T-helper 17 cell (primary cell): ENCODE data around the gene GNB2. TPM values are rescaled to one million over a fixed set of nuclear protein-coding genes. Genes with fewer than 3 reads are reported as not detected.
A peak's percentile ranks its signal among the peaks of the same experiment; 100 is the strongest.

Source experiments
- ATAC-seq: fragments of 150-1000 bp; cut with Tn5 transposase; 2 replicates; pipeline ENCODE4 v1.10.0; 2021; ENCODE audit warnings: mild to moderate bottlenecking, moderate library complexity
- DNase-seq, 3 donors: peaks; one replicate each; pipeline versions ENCODE4 v3.0.0 to v3.0.0-alpha.2; 2020 to 2021
- H3K9me3 ChIP-seq: one replicate; pipeline ENCODE4 v1.7.0; 2013; ENCODE audit warnings: low read length, mild to moderate bottlenecking; ENCODE audit not compliant: control insufficient read depth, poor library complexity, severe bottlenecking
- H3K27ac Mint-ChIP-seq: one replicate; pipeline ENCODE4 v1.8.0; 2022; ENCODE audit warnings: mild to moderate bottlenecking, moderate library complexity, mixed read lengths
- H3K27me3 Mint-ChIP-seq: one replicate; pipeline ENCODE4 v1.8.0; 2022; ENCODE audit warnings: mixed read lengths
- H3K36me3 Mint-ChIP-seq: one replicate; pipeline ENCODE4 v1.8.0; 2022; ENCODE audit warnings: low read depth, mixed read lengths
- H3K4me1 Mint-ChIP-seq: one replicate; pipeline ENCODE4 v1.8.0; 2022; ENCODE audit warnings: mild to moderate bottlenecking, mixed read lengths
- H3K4me3 Mint-ChIP-seq: one replicate; pipeline ENCODE4 v1.8.0; 2022; ENCODE audit warnings: mild to moderate bottlenecking, moderate library complexity, mixed read lengths
- total RNA-seq, 4 donors: library from RNA in 2 of 4; stranded (reverse) in 2 of 4; gene quantifications; one replicate each; pipeline ENCODE4 v1.2.3 and lab custom pipeline; 2022 to 2026

The GNB2 gene
- total RNA-seq, 2 donors from 2014 or later: 140 to 161 TPM

DNA sequence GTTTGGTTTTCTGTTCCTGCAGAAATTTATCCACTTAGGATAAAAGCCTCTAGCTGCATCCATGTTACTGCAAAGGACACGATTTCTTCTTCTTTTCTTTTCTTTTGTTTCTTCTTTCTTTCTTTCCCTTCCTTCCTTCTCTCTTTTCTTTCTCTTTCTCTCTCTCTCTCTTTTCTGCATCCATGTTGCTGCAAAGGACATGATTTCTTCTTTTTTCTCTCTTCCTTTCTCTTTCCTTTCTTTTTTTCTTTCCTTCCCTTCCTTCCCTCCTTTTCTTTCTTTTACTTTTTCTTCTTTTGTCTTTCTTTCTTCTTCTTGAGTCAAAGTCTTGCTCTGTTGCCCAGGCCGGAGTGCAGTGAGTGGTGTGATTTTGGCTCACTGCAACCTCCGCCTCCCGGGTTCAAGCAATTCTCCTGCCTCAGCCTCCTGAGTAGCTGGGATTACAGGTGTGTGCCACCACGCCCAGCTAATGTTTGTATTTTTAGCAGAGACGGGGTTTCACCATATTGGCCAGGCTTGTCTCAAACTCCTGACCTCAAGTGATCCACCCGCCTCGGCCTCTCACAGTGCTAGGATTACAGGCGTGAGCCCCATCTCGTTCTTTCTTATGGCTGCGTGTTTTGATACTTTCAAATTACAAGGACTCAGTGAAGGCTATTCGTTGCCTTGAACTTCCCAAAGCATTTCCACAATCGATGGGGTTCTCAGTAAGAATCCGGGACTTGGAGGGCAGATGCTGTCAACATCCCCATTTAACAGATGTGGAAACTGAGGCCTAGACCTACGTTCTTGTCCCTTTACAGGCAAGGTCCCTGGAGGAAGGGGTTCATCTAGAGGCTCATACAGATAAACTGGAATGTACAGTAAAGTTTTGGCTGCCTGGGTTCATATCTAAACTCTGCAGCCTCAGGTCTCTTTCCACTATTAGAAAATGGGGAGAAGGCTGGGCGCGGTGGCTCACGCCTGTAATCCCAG, 1.9 kb upstream of the GNB2 start:
- DNase-seq (no peak), ATAC-seq (no peak)
- Mint-ChIP-seq H3K4me3 (peak overlapping the region; percentile 21), H3K27me3 (no peaks in the 10 kb centered on the region), H3K27ac (peak overlapping the region; percentile 95), H3K36me3 (peaks cover 2% of the 10 kb centered on the region), H3K4me1 (peaks cover 19% of the 10 kb centered on the region)
- no peaks in the 10 kb centered on the region for H3K9me3 ChIP-seq

- no peaks in the 10 kb centered on the region for H3K9me3 ChIP-seq
- no peak for DNase-seq
- H3K27me3 Mint-ChIP-seq: no peaks in the 10 kb centered on the region
- peaks cover 28% of the 10 kb centered on the region for H3K4me1 Mint-ChIP-seq
- H3K36me3 Mint-ChIP-seq: peaks cover 4% of the 10 kb centered on the region
- peak overlapping the region; percentile 95 for H3K27ac Mint-ChIP-seq
- H3K4me3 Mint-ChIP-seq: peak overlapping the region; percentile 98
- no peak for ATAC-seq
Measured at GRCh38 chr7:100673942-100674410, 436 bp downstream of the GNB2 start.

DNA sequence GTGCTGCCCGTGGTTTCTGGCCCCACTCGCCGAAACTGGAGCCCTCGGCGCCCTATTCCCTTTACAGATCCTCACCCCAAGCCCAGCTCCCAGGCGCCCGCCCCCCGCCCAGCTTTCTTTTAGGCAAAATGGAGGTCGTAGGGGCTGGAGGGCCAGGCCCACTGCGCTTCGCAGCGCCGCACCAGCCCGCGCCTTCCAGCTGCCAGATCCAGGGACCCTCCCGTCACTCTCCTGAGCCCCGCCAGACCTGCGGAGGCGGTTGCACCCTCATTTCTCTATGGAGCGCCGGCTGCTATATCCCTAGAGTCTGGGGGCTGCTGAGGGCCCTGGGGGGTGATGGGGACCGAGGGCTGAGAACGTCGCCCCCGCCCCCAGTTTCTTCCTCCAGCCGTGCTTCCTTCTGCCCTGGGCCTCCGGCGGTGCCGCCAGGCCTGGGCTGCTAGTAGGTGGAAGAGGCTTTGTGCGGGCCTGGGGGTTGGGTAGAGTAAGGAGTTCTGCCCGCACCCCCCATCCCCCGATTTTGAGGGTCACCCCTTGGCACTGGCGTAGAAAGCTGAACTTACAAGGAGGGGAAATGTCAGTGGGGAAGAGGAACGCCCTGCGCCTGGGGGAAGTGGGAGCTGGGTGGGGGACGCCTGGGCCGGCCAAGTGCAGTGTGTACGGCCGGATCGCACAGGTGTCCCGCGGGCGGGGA, 1.0 kb downstream of the GNB2 start:
- no peaks in the 10 kb centered on the region for H3K9me3 ChIP-seq
- ATAC-seq (no peak), DNase-seq (no peak)
- H3K4me1 Mint-ChIP-seq: peaks cover 31% of the 10 kb centered on the region
- peak overlapping the region; percentile 98 for H3K4me3 Mint-ChIP-seq
- H3K36me3 Mint-ChIP-seq: peaks cover 4% of the 10 kb centered on the region
- H3K27ac Mint-ChIP-seq: peak overlapping the region; percentile 95
- no peaks in the 10 kb centered on the region for H3K27me3 Mint-ChIP-seq

DNA sequence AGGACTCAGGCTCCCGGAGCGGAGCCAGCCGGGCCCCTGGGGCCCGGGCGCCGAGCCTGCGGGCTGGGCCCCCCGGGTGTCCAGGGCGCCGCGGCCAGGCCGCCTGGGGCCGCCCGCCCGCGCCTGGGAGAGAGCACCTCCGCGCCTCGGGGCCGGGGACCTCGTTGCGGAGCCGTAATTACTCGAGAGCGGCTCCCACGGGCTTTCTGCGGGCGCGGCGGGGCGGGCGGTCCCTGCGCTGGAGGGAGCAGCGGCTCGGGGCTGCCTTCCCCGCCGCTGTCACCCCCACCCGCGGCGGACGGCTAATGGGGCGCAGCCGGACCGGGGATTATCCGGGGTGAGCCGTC, 1.5 kb downstream of the GNB2 start:
- no peaks in the 10 kb centered on the region for H3K9me3 ChIP-seq

DNA sequence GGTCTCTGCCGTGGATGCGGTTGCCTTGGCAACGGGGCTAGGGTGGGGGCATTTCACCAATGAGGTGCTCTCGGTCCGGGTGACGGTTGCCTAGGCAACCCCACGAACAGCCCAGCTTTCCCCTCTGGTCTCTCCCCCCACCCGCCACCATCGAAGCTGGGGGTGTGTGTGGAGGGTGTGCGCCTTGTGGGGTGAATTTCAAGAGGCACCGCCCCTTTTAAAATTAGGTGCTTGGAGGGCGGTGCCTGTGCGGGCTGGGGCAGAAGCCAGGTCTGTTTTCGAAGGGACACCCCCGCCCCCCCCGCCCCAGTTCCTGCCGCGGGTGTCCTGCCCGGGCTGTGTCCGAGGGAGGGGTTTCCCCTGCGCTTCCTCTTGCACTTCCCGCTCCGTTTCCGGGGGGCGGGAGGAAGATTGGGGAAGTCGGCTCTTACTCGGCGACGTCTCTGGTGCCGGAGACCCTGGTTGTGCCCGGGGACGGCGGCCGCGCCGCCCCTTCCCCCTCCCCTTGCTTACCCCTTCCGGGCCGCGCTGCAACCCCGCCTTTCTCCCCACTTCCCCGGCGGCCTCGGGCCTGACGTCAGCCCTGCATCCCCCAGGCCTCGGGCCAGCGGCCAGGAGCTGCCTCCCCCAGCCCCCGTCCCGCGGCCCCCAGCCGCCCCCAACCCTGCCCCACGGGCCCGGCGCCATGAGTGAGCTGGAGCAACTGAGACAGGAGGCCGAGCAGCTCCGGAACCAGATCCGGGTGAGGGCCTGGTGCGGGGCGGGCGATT, 2.2 kb downstream of the GNB2 start:
- H3K4me3 Mint-ChIP-seq: peak overlapping the region; percentile 98
- no peaks in the 10 kb centered on the region for H3K27me3 Mint-ChIP-seq
- peak overlapping the region; percentile 95 for H3K27ac Mint-ChIP-seq
- peak; percentile 72 for ATAC-seq
- peak; percentile 87 to 91 (median 87) for DNase-seq
- H3K9me3 ChIP-seq: no peaks in the 10 kb centered on the region
- H3K4me1 Mint-ChIP-seq: peaks cover 39% of the 10 kb centered on the region
- peaks cover 4% of the 10 kb centered on the region for H3K36me3 Mint-ChIP-seq

More for the DNA sequence above, 1.5 kb downstream of the GNB2 start:
- DNase-seq: peak in 1 of 3 donors; percentile 41
- ATAC-seq: peak; percentile 2
- Mint-ChIP-seq H3K27ac (peak overlapping the region; percentile 95), H3K4me1 (peaks cover 33% of the 10 kb centered on the region), H3K36me3 (peaks cover 4% of the 10 kb centered on the region), H3K27me3 (no peaks in the 10 kb centered on the region), H3K4me3 (peak overlapping the region; percentile 98)

DNA sequence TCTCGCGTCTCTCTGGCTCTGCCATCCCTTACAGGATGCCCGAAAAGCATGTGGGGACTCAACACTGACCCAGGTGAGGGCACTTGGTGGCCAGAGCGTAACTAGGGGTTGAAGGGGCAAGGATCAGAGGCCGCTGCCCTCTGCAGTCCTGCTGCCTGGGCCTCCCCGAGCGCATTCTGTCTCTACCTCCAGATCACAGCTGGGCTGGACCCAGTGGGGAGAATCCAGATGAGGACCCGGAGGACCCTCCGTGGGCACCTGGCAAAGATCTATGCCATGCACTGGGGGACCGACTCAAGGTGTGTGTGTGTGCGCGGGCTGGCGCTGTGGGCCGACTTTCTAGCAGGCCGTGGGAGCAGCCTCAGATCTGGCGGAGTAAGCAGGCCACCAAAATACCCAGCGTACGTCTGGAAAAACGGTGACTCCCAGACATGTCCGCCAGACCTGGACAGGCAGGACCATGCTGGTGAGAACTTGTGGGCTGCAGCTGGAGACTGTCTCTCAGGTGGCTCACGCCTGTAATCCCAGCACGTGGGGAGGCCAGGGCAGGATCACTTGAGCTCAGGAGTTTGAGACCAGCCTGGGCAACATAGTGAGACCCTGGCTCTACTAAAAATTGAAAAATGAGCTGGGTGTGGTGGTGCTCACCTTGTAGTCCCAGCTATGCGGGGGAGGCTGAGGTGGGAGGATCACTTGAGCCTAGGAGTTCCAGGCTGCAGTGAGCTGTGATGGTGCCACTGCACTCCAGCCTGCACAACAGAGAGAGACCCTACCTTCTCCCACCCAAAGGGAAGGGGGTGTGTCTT, 3.2 kb downstream of the GNB2 start:
- peak overlapping the region; percentile 95 for H3K27ac Mint-ChIP-seq
- peaks cover 38% of the 10 kb centered on the region for H3K4me1 Mint-ChIP-seq

GRCh38 chr7:100677308-100678267, 4.0 kb downstream of the GNB2 start:
- ATAC-seq: no peak
- H3K4me1 Mint-ChIP-seq: peaks cover 37% of the 10 kb centered on the region
- H3K9me3 ChIP-seq: no peaks in the 10 kb centered on the region
- no peaks in the 10 kb centered on the region for H3K27me3 Mint-ChIP-seq
- no peak for DNase-seq
- H3K4me3 Mint-ChIP-seq: peak overlapping the region; percentile 36
- peak overlapping the region; percentile 53 for H3K27ac Mint-ChIP-seq
- peaks cover 4% of the 10 kb centered on the region for H3K36me3 Mint-ChIP-seq

More for the DNA sequence above, 3.2 kb downstream of the GNB2 start:
- peaks cover 4% of the 10 kb centered on the region for H3K36me3 Mint-ChIP-seq
- no peaks in the 10 kb centered on the region for H3K9me3 ChIP-seq
- DNase-seq (no peak), ATAC-seq (no peak)
- peak overlapping the region; percentile 98 for H3K4me3 Mint-ChIP-seq
- H3K27me3 Mint-ChIP-seq: no peaks in the 10 kb centered on the region

DNA sequence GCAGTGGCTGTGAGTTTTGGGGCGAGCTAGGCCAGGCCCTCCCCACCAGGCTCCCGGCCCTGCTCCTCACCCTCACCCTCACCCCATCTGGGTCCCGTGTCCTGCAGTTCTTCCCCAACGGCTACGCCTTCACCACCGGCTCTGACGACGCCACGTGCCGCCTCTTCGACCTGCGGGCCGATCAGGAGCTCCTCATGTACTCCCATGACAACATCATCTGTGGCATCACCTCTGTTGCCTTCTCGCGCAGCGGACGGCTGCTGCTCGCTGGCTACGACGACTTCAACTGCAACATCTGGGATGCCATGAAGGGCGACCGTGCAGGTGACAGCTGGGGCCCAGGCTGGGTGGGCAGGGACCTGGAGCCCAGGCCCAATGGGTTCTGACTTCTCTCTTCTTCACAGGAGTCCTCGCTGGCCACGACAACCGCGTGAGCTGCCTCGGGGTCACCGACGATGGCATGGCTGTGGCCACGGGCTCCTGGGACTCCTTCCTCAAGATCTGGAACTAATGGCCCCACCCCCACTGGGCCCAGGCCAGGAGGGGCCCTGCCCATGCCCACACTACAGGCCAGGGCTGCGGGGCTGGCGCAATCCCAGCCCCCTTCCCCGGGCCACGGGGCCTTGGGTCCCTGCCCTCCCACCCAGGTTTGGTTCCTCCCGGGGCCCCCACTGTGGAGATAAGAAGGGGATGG, 4.9 kb downstream of the GNB2 start:
- ATAC-seq (no peak), DNase-seq (no peak)
- H3K4me3 Mint-ChIP-seq: peak overlapping the region; percentile 31
- H3K4me1 Mint-ChIP-seq: peaks cover 34% of the 10 kb centered on the region
- peaks cover 4% of the 10 kb centered on the region for H3K36me3 Mint-ChIP-seq
- H3K27ac Mint-ChIP-seq: peak overlapping the region; percentile 53
- H3K9me3 ChIP-seq: no peaks in the 10 kb centered on the region
- no peaks in the 10 kb centered on the region for H3K27me3 Mint-ChIP-seq

GRCh38 chr7:100679129-100679926, 5.8 kb downstream of the GNB2 start:
- H3K36me3 Mint-ChIP-seq: peaks cover 2% of the 10 kb centered on the region

GRCh38 chr7:100679927-100680575, 6.5 kb downstream of the GNB2 start:
- Mint-ChIP-seq H3K4me1 (peaks cover 31% of the 10 kb centered on the region), H3K27ac (peak overlapping the region; percentile 84), H3K36me3 (peaks cover 2% of the 10 kb centered on the region), H3K4me3 (peak overlapping the region; percentile 43), H3K27me3 (no peaks in the 10 kb centered on the region)
- no peaks in the 10 kb centered on the region for H3K9me3 ChIP-seq
- no peak for ATAC-seq
- no peak for DNase-seq

More at GRCh38 chr7:100679129-100679926, 5.8 kb downstream of the GNB2 start:
- Mint-ChIP-seq H3K27me3 (no peaks in the 10 kb centered on the region), H3K4me1 (peaks cover 33% of the 10 kb centered on the region), H3K27ac (peak overlapping the region; percentile 84), H3K4me3 (no peak overlapping the region)
- ATAC-seq (no peak), DNase-seq (no peak)
- H3K9me3 ChIP-seq: no peaks in the 10 kb centered on the region
